ENCODE measurements around the gene STAT6. TPM values are rescaled to one million over a fixed set of nuclear protein-coding genes. Genes with fewer than 3 reads are reported as not detected.

Gene STAT6
- total and polyA plus RNA-seq, 2 donors (not counting 1 experiment from before 2014, with no cell fraction given), result 103 to 123 TPM

- no peak overlapping the region for H3K27ac ChIP-seq (ENCODE audit: insufficient read depth, low read length)
- H3K4me3 ChIP-seq (replicated peaks in 1 of 4; ENCODE audit: control extremely low read depth in 1 of 4, insufficient read depth in 1 of 4, low read depth in 3 of 4, low read length in 4 of 4), result no peak overlapping the region
- no peak overlapping the region for H3K9ac ChIP-seq (ENCODE audit: insufficient read depth, low read length)
- H3K79me2 ChIP-seq (ENCODE audit: control insufficient read depth, insufficient read depth, low read length), result peaks cover 31% of the 10 kb centered on the region
- TF ChIP-seq, protein P1, sequence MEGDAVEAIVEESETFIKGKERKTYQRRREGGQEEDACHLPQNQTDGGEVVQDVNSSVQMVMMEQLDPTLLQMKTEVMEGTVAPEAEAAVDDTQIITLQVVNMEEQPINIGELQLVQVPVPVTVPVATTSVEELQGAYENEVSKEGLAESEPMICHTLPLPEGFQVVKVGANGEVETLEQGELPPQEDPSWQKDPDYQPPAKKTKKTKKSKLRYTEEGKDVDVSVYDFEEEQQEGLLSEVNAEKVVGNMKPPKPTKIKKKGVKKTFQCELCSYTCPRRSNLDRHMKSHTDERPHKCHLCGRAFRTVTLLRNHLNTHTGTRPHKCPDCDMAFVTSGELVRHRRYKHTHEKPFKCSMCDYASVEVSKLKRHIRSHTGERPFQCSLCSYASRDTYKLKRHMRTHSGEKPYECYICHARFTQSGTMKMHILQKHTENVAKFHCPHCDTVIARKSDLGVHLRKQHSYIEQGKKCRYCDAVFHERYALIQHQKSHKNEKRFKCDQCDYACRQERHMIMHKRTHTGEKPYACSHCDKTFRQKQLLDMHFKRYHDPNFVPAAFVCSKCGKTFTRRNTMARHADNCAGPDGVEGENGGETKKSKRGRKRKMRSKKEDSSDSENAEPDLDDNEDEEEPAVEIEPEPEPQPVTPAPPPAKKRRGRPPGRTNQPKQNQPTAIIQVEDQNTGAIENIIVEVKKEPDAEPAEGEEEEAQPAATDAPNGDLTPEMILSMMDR (conservative IDR thresholded peaks at IDR 0.05 in 1 of 2, IDR thresholded peaks at IDR 0.05 in 1 of 2; ENCODE audit: low read depth in 1 of 2, low read length in 2 of 2), result no peak
- TF ChIP-seq EZH2 (IDR thresholded peaks at IDR 0.05; ENCODE audit: low read length, missing control alignments), result no peak
- H3K4me2 ChIP-seq (ENCODE audit: extremely low read depth, insufficient read depth, low read length), result no peak overlapping the region
- H4K20me1 ChIP-seq (ENCODE audit: control insufficient read depth, extremely low read depth, insufficient read depth, low read length), result no peaks in the 10 kb centered on the region
- H2AFZ ChIP-seq (ENCODE audit: low read length), result no peak overlapping the region
- DNase-seq (ENCODE audit: low read depth in 2 of 2), result no peak
- H3K4me1 ChIP-seq (ENCODE audit: control insufficient read depth, extremely low read depth, insufficient read depth, low read length), result peaks cover 37% of the 10 kb centered on the region
- no peaks in the 10 kb centered on the region for H3K27me3 ChIP-seq (ENCODE audit: control insufficient read depth, insufficient read depth, low read length)
- H3K36me3 ChIP-seq (ENCODE audit: control insufficient read depth, insufficient read depth, low read length), result peaks cover 51% of the 10 kb centered on the region
- H3K9me3 ChIP-seq (ENCODE audit: control insufficient read depth, insufficient read depth, low read depth, low read length), result no peaks in the 10 kb centered on the region
These were observed 42.9 kb upstream of the STAT6 start for GRCh38 chr12:57154076-57154475.

DNA sequence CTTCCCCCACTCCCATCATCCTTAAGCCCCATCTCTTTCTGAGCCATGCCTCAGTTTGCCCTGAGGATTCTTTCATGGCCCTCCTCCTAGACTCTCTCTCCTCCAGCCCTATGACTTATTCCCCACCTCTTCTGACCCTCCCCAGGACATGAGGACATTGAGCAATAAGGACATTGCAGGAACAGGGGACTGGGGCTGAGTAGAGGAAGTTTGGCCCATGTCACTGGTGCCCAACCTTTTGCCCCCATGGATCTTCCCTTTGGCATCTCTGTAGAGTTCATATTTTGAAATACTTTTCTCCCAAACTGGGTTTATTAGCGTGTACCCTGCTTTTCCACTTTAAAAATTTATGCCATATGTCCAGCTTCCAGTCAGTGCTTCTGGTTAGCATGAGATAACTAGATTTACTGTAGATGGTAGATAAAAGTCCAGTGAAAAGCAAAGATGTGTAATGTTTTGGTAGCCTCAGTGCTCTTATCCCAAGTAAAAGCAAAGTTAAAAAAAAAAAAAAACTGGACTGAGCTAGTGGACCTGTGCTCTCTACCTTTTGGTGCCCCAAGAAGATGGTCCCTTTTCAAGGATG lies 42.3 kb upstream of the STAT6 start:
- H3K79me2 ChIP-seq (ENCODE audit: control insufficient read depth, insufficient read depth, low read length), result peaks cover 29% of the 10 kb centered on the region
- no peaks in the 10 kb centered on the region for H3K9me3 ChIP-seq (ENCODE audit: control insufficient read depth, insufficient read depth, low read depth, low read length)
- no peak overlapping the region for H3K9ac ChIP-seq (ENCODE audit: insufficient read depth, low read length)
- H3K27ac ChIP-seq (ENCODE audit: insufficient read depth, low read length), result peak overlapping the region; percentile 94
- peaks cover 43% of the 10 kb centered on the region for H3K4me1 ChIP-seq (ENCODE audit: control insufficient read depth, extremely low read depth, insufficient read depth, low read length)
- H3K4me2 ChIP-seq (ENCODE audit: extremely low read depth, insufficient read depth, low read length), result no peak overlapping the region
- peaks cover 48% of the 10 kb centered on the region for H3K36me3 ChIP-seq (ENCODE audit: control insufficient read depth, insufficient read depth, low read length)
- H3K4me3 ChIP-seq (replicated peaks in 1 of 4; ENCODE audit: control extremely low read depth in 1 of 4, insufficient read depth in 1 of 4, low read depth in 3 of 4, low read length in 4 of 4), result no peak overlapping the region
- no peak for DNase-seq (ENCODE audit: low read depth in 2 of 2)
- H3K27me3 ChIP-seq (ENCODE audit: control insufficient read depth, insufficient read depth, low read length), result no peaks in the 10 kb centered on the region
- H2AFZ ChIP-seq (ENCODE audit: low read length), result no peak overlapping the region
- TF ChIP-seq EZH2 (IDR thresholded peaks at IDR 0.05; ENCODE audit: low read length, missing control alignments), result no peak
- TF ChIP-seq, protein P1 (conservative IDR thresholded peaks at IDR 0.05 in 1 of 2, IDR thresholded peaks at IDR 0.05 in 1 of 2; ENCODE audit: low read depth in 1 of 2, low read length in 2 of 2), result no peak
- H4K20me1 ChIP-seq (ENCODE audit: control insufficient read depth, extremely low read depth, insufficient read depth, low read length), result no peaks in the 10 kb centered on the region

- H3K4me2 ChIP-seq (ENCODE audit: extremely low read depth, insufficient read depth, low read length), result peak overlapping the region; percentile 76
- DNase-seq (ENCODE audit: low read depth in 2 of 2), result peak; percentile 65 to 74
- H3K4me3 ChIP-seq (replicated peaks in 1 of 4; ENCODE audit: control extremely low read depth in 1 of 4, insufficient read depth in 1 of 4, low read depth in 3 of 4, low read length in 4 of 4), result no peak overlapping the region
- peak overlapping the region; percentile 11 for H3K9ac ChIP-seq (ENCODE audit: insufficient read depth, low read length)
- H3K27ac ChIP-seq (ENCODE audit: insufficient read depth, low read length), result peak overlapping the region; percentile 94
- H3K27me3 ChIP-seq (ENCODE audit: control insufficient read depth, insufficient read depth, low read length), result no peaks in the 10 kb centered on the region
- H3K36me3 ChIP-seq (ENCODE audit: control insufficient read depth, insufficient read depth, low read length), result peaks cover 47% of the 10 kb centered on the region
- no peak overlapping the region for H2AFZ ChIP-seq (ENCODE audit: low read length)
- peaks cover 52% of the 10 kb centered on the region for H3K4me1 ChIP-seq (ENCODE audit: control insufficient read depth, extremely low read depth, insufficient read depth, low read length)
- no peak for TF ChIP-seq EZH2 (IDR thresholded peaks at IDR 0.05; ENCODE audit: low read length, missing control alignments)
- TF ChIP-seq, protein P1 (conservative IDR thresholded peaks at IDR 0.05 in 1 of 2, IDR thresholded peaks at IDR 0.05 in 1 of 2; ENCODE audit: low read depth in 1 of 2, low read length in 2 of 2), result no peak
- peaks cover 28% of the 10 kb centered on the region for H3K79me2 ChIP-seq (ENCODE audit: control insufficient read depth, insufficient read depth, low read length)
- no peaks in the 10 kb centered on the region for H4K20me1 ChIP-seq (ENCODE audit: control insufficient read depth, extremely low read depth, insufficient read depth, low read length)
- H3K9me3 ChIP-seq (ENCODE audit: control insufficient read depth, insufficient read depth, low read depth, low read length), result no peaks in the 10 kb centered on the region
These were observed 41.5 kb upstream of the STAT6 start for GRCh38 chr12:57152639-57153038.
